SK-N-SH (cell line): ENCODE results near the gene ADAMTS17.

Experiments used
- CTCF ChIP-seq: fragments of 200-600 bp; sonication (generic); IDR thresholded peaks from 2 replicates; pipeline ENCODE4 v1.6.1; 2017; ENCODE audit warnings: antibody characterized with exemption, mild to moderate bottlenecking, moderate library complexity
- SMC3 ChIP-seq: IDR thresholded peaks from 2 replicates; pipeline ENCODE4 v1.6.1; 2012; ENCODE audit warnings: low read depth, low read length, improper control_type of control experiment
- YY1 ChIP-seq: IDR thresholded peaks from 2 replicates; pipeline ENCODE4 v1.4.0; 2012; ENCODE audit warnings: low read depth, mild to moderate bottlenecking

DNA sequence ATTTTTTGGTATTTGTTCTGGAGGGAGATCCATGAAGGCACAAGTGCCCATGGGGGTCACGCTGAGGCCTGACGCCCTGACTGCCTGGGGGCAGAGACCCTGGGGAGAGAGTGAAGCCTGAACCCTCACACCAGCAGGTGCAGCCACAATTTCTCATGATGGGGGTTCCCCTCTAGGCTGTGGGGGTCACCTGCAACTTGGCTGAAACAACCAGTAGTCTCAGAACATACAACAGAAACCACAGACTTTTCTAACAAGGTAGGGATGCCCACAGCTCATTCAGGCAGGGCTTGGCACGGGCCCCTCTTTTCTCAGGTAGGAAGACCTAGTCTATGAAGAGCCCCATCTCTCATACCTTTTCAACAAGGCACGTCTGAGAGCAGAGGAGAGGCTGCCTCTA, 245.1 kb downstream of the ADAMTS17 start:
- TF ChIP-seq YY1, result no peak
- no peak for TF ChIP-seq CTCF
- TF ChIP-seq SMC3, result no peak
